Activated naive CD8-positive, alpha-beta T cell treated with anti-CD3 and anti-CD28 coated beads, Interleukin-2, amount 10 ng/mL, durations not matched to agents 7 days and 5 days (primary cell): ENCODE data around the gene PCBP3. TPM values are rescaled to one million over a fixed set of nuclear protein-coding genes. Genes with fewer than 3 reads are reported as not detected.
A peak's percentile ranks its signal among the peaks of the same experiment; 100 is the strongest.

Experiments used
- ATAC-seq: fragments of 150-1000 bp; cut with Tn5 transposase; one replicate; pipeline ENCODE4 v1.10.0; 2021; ENCODE audit warnings: low read depth, moderate library complexity
- POLR2A ChIA-PET: fragments of 350-600 bp; sonication (Branson Sonifier 250); formaldehyde crosslinking; loops from one replicate; lab custom pipeline; 2021; ENCODE audit warnings: antibody characterized with exemption; lab: Charles Lee
- DNase-seq: peaks from one replicate; pipeline ENCODE4 v3.0.0; 2021
- H3K27ac Mint-ChIP-seq: one replicate; pipeline ENCODE4 v1.8.0; 2022; ENCODE audit warnings: mild to moderate bottlenecking, mixed read lengths
- H3K27me3 Mint-ChIP-seq: one replicate; pipeline ENCODE4 v1.8.0; 2022; ENCODE audit warnings: mild to moderate bottlenecking, moderate library complexity, mixed read lengths
- H3K36me3 Mint-ChIP-seq: one replicate; pipeline ENCODE4 v1.8.0; 2021; ENCODE audit warnings: mild to moderate bottlenecking, mixed read lengths
- H3K4me1 Mint-ChIP-seq: one replicate; pipeline ENCODE4 v1.8.0; 2021; ENCODE audit warnings: mixed read lengths
- H3K4me3 Mint-ChIP-seq: one replicate; pipeline ENCODE4 v1.8.0; 2022; ENCODE audit warnings: mild to moderate bottlenecking, moderate library complexity, mixed read lengths
- H3K9me3 Mint-ChIP-seq: one replicate; pipeline ENCODE4 v1.8.0; 2021; ENCODE audit warnings: mixed read lengths
- total RNA-seq, 2 experiments: library from RNA; stranded (reverse); gene quantifications; one replicate each; pipeline ENCODE4 v1.2.3, GENCODE V29; 2021

PCBP3 gene
- total RNA-seq, 2 experiments from 2014 or later = 1.2 TPM; not detected in 1

- H3K27me3 Mint-ChIP-seq = peaks cover 7% of the 10 kb centered on the region
- ATAC-seq = no peak
- H3K27ac Mint-ChIP-seq = no peak overlapping the region
- no peak for DNase-seq
- POLR2A ChIA-PET = no interaction called here
- no peak overlapping the region for H3K4me3 Mint-ChIP-seq
- H3K4me1 Mint-ChIP-seq = no peaks in the 10 kb centered on the region
- peaks cover 6% of the 10 kb centered on the region for H3K9me3 Mint-ChIP-seq
- H3K36me3 Mint-ChIP-seq = no peaks in the 10 kb centered on the region
These were observed 113.1 kb downstream of the PCBP3 start for GRCh38 chr21:45756669-45757068.

GRCh38 chr21:45761704-45762103, 118.2 kb downstream of the PCBP3 start:
- ATAC-seq = no peak
- Mint-ChIP-seq H3K27me3 (peaks cover 7% of the 10 kb centered on the region), H3K27ac (no peak overlapping the region), H3K4me1 (peaks cover 4% of the 10 kb centered on the region), H3K4me3 (no peak overlapping the region), H3K36me3 (no peaks in the 10 kb centered on the region), H3K9me3 (no peaks in the 10 kb centered on the region)
- DNase-seq = no peak
- POLR2A ChIA-PET = no interaction called here

- Mint-ChIP-seq H3K27ac (no peak overlapping the region), H3K4me3 (no peak overlapping the region), H3K4me1 (peaks cover 15% of the 10 kb centered on the region), H3K27me3 (peaks cover 7% of the 10 kb centered on the region), H3K36me3 (no peaks in the 10 kb centered on the region), H3K9me3 (no peaks in the 10 kb centered on the region)
- POLR2A ChIA-PET = no interaction called here
- ATAC-seq (no peak), DNase-seq (no peak)
These were observed 119.5 kb downstream of the PCBP3 start for GRCh38 chr21:45763074-45763473.

- POLR2A ChIA-PET = no interaction called here
- Mint-ChIP-seq H3K27me3 (peaks cover 7% of the 10 kb centered on the region), H3K27ac (no peak overlapping the region), H3K4me1 (peaks cover 18% of the 10 kb centered on the region), H3K4me3 (no peak overlapping the region), H3K9me3 (no peaks in the 10 kb centered on the region), H3K36me3 (no peaks in the 10 kb centered on the region)
- ATAC-seq (no peak), DNase-seq (no peak)
These were observed 120.0 kb downstream of the PCBP3 start for GRCh38 chr21:45763506-45763905.

- no peaks in the 10 kb centered on the region for H3K27me3 Mint-ChIP-seq
- H3K9me3 Mint-ChIP-seq = no peaks in the 10 kb centered on the region
- no peaks in the 10 kb centered on the region for H3K36me3 Mint-ChIP-seq
- no peak for ATAC-seq
- H3K4me1 Mint-ChIP-seq = peaks cover 18% of the 10 kb centered on the region
- H3K27ac Mint-ChIP-seq = peak overlapping the region; percentile 40
- H3K4me3 Mint-ChIP-seq = no peak overlapping the region
- DNase-seq = no peak
- POLR2A ChIA-PET = no interaction called here
These were observed 121.3 kb downstream of the PCBP3 start for GRCh38 chr21:45764792-45765191.

GRCh38 chr21:45765375-45765774, 121.8 kb downstream of the PCBP3 start:
- H3K27ac Mint-ChIP-seq = no peak overlapping the region
- no peak for DNase-seq
- H3K9me3 Mint-ChIP-seq = no peaks in the 10 kb centered on the region
- POLR2A ChIA-PET = no interaction called here
- H3K4me3 Mint-ChIP-seq = no peak overlapping the region
- H3K4me1 Mint-ChIP-seq = peaks cover 18% of the 10 kb centered on the region
- ATAC-seq = no peak
- no peaks in the 10 kb centered on the region for H3K27me3 Mint-ChIP-seq
- H3K36me3 Mint-ChIP-seq = no peaks in the 10 kb centered on the region

- Mint-ChIP-seq H3K36me3 (no peaks in the 10 kb centered on the region), H3K9me3 (no peaks in the 10 kb centered on the region), H3K4me1 (peaks cover 18% of the 10 kb centered on the region), H3K4me3 (no peak overlapping the region), H3K27ac (peak overlapping the region; percentile 75), H3K27me3 (no peaks in the 10 kb centered on the region)
- POLR2A ChIA-PET = no interaction called here
- DNase-seq = no peak
- ATAC-seq = no peak
These were observed 122.5 kb downstream of the PCBP3 start for GRCh38 chr21:45766055-45766454.

GRCh38 chr21:45766501-45766900, 123.0 kb downstream of the PCBP3 start:
- ATAC-seq (no peak), DNase-seq (no peak)
- Mint-ChIP-seq H3K9me3 (no peaks in the 10 kb centered on the region), H3K27ac (peak overlapping the region; percentile 75), H3K27me3 (no peaks in the 10 kb centered on the region), H3K36me3 (no peaks in the 10 kb centered on the region), H3K4me1 (peaks cover 18% of the 10 kb centered on the region), H3K4me3 (no peak overlapping the region)
- POLR2A ChIA-PET = no interaction called here

GRCh38 chr21:45767071-45768006, 123.8 kb downstream of the PCBP3 start:
- no peaks in the 10 kb centered on the region for H3K36me3 Mint-ChIP-seq
- peaks cover 4% of the 10 kb centered on the region for H3K9me3 Mint-ChIP-seq
- peaks cover 2% of the 10 kb centered on the region for H3K27me3 Mint-ChIP-seq

GRCh38 chr21:45768011-45768739, 124.7 kb downstream of the PCBP3 start:
- H3K4me3 Mint-ChIP-seq = peak overlapping the region; percentile 32
- ATAC-seq = no peak
- no peaks in the 10 kb centered on the region for H3K36me3 Mint-ChIP-seq
- H3K4me1 Mint-ChIP-seq = peaks cover 18% of the 10 kb centered on the region
- H3K27me3 Mint-ChIP-seq = peaks cover 2% of the 10 kb centered on the region
- H3K27ac Mint-ChIP-seq = peak overlapping the region; percentile 75
- H3K9me3 Mint-ChIP-seq = peaks cover 4% of the 10 kb centered on the region
- no peak for DNase-seq
- POLR2A ChIA-PET = no interaction called here

More at GRCh38 chr21:45767071-45768006, 123.8 kb downstream of the PCBP3 start:
- POLR2A ChIA-PET = no interaction called here
- DNase-seq = no peak
- Mint-ChIP-seq H3K4me3 (peak overlapping the region; percentile 20), H3K27ac (peak overlapping the region; percentile 75), H3K4me1 (peaks cover 18% of the 10 kb centered on the region)
- peak; percentile 73 for ATAC-seq

GRCh38 chr21:45768740-45769048, 125.2 kb downstream of the PCBP3 start:
- no peak overlapping the region for H3K4me3 Mint-ChIP-seq
- H3K27ac Mint-ChIP-seq = no peak overlapping the region
- POLR2A ChIA-PET = no interaction called here
- H3K9me3 Mint-ChIP-seq = peaks cover 4% of the 10 kb centered on the region
- H3K27me3 Mint-ChIP-seq = peaks cover 2% of the 10 kb centered on the region
- H3K36me3 Mint-ChIP-seq = no peaks in the 10 kb centered on the region
- ATAC-seq (no peak), DNase-seq (no peak)
- H3K4me1 Mint-ChIP-seq = peaks cover 18% of the 10 kb centered on the region

GRCh38 chr21:45769294-45769693, 125.8 kb downstream of the PCBP3 start:
- Mint-ChIP-seq H3K36me3 (no peaks in the 10 kb centered on the region), H3K4me3 (no peak overlapping the region), H3K27me3 (peaks cover 5% of the 10 kb centered on the region), H3K4me1 (peaks cover 18% of the 10 kb centered on the region), H3K9me3 (peaks cover 4% of the 10 kb centered on the region), H3K27ac (no peak overlapping the region)
- ATAC-seq (no peak), DNase-seq (no peak)
- POLR2A ChIA-PET = no interaction called here

GRCh38 chr21:45769896-45770295, 126.4 kb downstream of the PCBP3 start:
- Mint-ChIP-seq H3K36me3 (no peaks in the 10 kb centered on the region), H3K27ac (no peak overlapping the region), H3K4me1 (peaks cover 18% of the 10 kb centered on the region), H3K27me3 (peaks cover 11% of the 10 kb centered on the region), H3K9me3 (peaks cover 4% of the 10 kb centered on the region), H3K4me3 (no peak overlapping the region)
- POLR2A ChIA-PET = no interaction called here
- ATAC-seq (no peak), DNase-seq (no peak)

- Mint-ChIP-seq H3K4me3 (no peak overlapping the region), H3K4me1 (peaks cover 9% of the 10 kb centered on the region), H3K27ac (no peak overlapping the region), H3K9me3 (peaks cover 7% of the 10 kb centered on the region), H3K27me3 (peaks cover 22% of the 10 kb centered on the region), H3K36me3 (peaks cover 2% of the 10 kb centered on the region)
- ATAC-seq (no peak), DNase-seq (no peak)
- POLR2A ChIA-PET = no interaction called here
These were observed 128.7 kb downstream of the PCBP3 start for GRCh38 chr21:45772180-45772579.
